ENCODE data around the gene UBFD1.
"Not testable (repeated sequence)": the region's sequence is repeated elsewhere in the genome, so short reads cannot be mapped to it uniquely, and the experiment has no call there.

Gene UBFD1

GRCh38 chr16:23610905-23611304, 53.4 kb downstream of the UBFD1 start:
- DNase-seq, result not testable (repeated sequence)

GRCh38 chr16:23611936-23612335, 54.4 kb downstream of the UBFD1 start:
- DNase-seq, result no peak

- no peak for DNase-seq
These were observed 58.3 kb downstream of the UBFD1 start for GRCh38 chr16:23615805-23616204.

Data from CD4-positive, alpha-beta T cell treated with Interferon gamma for 1 hour (primary cell).